Astrocyte of the cerebellum (primary cell): ENCODE data around the gene DALRD3.

Experiments used
- DNase-seq: peaks from one replicate; pipeline ENCODE4 v3.0.0-alpha.2; 2011; ENCODE audit warnings: low read depth
- H3K4me3 ChIP-seq: 2 replicates; pipeline ENCODE4 v1.5.1; 2011; ENCODE audit warnings: mild to moderate bottlenecking, low read depth, low read length, moderate library complexity
- CTCF ChIP-seq: IDR thresholded peaks from 2 replicates; pipeline ENCODE4 v1.5.1; 2012; ENCODE audit warnings: low read length, low read depth, moderate library complexity, mild to moderate bottlenecking; ENCODE audit errors: missing control alignments
- in situ Hi-C: cut with HindIII; loops from 2 replicates; pipeline ENCODE4 v1.10.0; 2017; ENCODE audit warnings: low sequenced_read_pairs

DALRD3 gene, protein sequence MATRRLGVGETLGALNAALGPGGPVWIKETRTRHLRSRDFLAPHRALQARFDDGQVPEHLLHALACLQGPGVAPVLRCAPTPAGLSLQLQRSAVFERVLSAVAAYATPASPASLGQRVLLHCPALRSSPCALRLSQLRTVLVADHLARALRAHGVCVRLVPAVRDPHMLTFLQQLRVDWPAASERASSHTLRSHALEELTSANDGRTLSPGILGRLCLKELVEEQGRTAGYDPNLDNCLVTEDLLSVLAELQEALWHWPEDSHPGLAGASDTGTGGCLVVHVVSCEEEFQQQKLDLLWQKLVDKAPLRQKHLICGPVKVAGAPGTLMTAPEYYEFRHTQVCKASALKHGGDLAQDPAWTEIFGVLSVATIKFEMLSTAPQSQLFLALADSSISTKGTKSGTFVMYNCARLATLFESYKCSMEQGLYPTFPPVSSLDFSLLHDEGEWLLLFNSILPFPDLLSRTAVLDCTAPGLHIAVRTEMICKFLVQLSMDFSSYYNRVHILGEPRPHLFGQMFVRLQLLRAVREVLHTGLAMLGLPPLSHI

GRCh38 chr3:49017971-49018706 lies at the start of gene DALRD3:
Gene DALRD3, minus strand, starts transcription at chr3:49018580. Its CDS starts 16 bp downstream, at chr3:49018564.
- no peak for TF ChIP-seq CTCF
- no peak for DNase-seq
- H3K4me3 ChIP-seq: peak within 1 kb of the TSS; percentile 91
- in situ Hi-C loops: no loop called here

DNA sequence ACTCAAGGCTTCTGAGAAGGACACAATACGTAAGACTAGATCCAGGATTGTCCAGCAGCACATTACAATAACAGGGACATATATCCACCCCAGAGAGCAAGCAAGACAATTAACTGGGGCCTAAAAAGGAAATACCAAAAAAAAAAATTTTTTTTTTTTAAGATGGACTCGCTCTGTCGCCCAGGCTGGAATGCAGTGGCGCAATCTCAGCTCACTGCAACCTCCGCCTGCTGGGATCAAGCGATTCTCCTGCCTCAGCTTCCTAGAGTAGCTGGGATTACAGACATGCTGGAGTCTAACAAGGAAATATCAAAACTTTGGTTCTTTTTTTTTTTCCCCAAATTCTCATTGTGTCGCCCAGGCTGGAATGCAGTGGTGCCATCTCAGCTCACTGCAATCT lies 39.6 kb upstream of the DALRD3 start:
- in situ Hi-C loops: no loop called here
- no peak for TF ChIP-seq CTCF
- no peak overlapping the region for H3K4me3 ChIP-seq
- DNase-seq: no peak

DNA sequence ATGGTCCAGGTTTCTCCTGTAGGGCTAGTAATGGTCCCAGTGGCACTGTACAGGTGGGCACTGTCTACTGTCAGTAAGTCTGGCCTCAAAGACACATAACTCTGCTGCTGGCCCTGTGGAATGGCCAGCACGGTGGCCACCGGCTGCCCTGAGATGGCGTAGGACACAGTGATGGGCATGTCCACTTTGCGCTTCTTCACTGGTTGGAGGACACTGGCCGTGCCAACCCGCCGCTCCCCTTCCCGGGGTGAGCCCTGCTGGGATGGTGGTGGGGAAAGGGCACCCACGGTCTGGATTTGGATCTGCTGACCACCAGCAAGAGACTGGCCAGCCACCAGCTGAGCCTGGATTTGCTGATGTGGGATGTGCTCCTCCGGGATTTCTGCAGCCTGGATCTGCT lies 38.9 kb upstream of the DALRD3 start:
- H3K4me3 ChIP-seq: no peak overlapping the region
- TF ChIP-seq CTCF: no peak
- in situ Hi-C loops: no loop called here
- no peak for DNase-seq

DNA sequence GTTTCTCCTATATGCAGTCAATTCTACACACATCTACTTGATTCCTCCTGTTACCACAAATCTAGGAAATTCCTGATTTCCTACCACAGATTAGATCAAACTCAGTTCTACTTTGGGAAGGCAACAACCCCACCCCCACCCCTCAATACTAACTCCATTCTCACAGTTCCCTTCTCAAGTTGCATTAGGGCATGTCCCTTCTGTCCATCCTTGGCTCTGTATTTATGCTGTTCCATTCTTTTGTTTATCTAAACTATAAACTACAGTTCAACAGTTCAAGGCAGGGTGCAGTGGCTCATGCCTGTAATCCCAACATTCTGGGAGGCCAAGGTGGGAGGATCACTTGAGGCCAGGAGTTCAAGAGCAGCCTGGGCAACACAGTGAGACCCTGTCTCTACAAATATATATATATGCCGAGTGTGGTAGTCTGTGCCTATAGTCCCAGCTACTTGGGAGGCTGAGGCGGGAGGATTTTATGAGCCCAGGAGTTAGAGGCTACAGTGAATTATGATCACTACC lies 36.0 kb upstream of the DALRD3 start:
- in situ Hi-C loops: no loop called here
- no peak for DNase-seq

DNA sequence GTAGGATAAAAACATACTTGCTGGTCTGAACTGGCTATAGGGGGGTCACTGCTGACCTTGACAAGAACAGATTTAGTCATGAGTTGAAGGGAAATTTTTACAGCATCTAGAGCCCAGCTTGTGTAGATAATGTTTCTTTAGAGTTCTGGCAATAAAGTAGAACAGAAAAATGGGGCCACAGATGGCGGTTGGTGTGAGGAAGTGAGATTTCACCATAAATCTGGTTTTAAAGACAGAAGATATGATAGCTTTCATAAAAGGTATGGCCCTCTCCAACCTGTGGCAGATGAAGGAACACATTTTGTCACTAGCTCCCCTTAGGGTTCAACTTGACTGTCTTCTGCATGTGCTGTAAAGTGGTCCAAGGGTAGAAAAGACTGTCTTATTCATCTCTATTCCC lies 35.2 kb upstream of the DALRD3 start:
- no peak overlapping the region for H3K4me3 ChIP-seq

More for the DNA sequence above, 36.0 kb upstream of the DALRD3 start:
- H3K4me3 ChIP-seq: no peak overlapping the region
- no peak for TF ChIP-seq CTCF

More for the DNA sequence above, 35.2 kb upstream of the DALRD3 start:
- no peak for DNase-seq
- in situ Hi-C loops: no loop called here
- no peak for TF ChIP-seq CTCF
